HG02943 (cell line): ENCODE results near the gene NFKBIL1.
"Not testable (repeated sequence)": the region's sequence is repeated elsewhere in the genome, so short reads cannot be mapped to it uniquely, and the experiment has no call there.

Experiments used
- ATAC-seq: cut with Tn5 transposase; IDR thresholded peaks from one replicate; pipeline ENCODE4 v1.9.1; 2021; ENCODE audit warnings: mild to moderate bottlenecking, low read depth, moderate library complexity; ENCODE audit not compliant: unreplicated experiment

Gene NFKBIL1

GRCh38 chr6:31546958-31547726, at the start of gene NFKBIL1:
Gene NFKBIL1 (plus strand): TSS chr6:31547608. CDS start chr6:31547695, 87 bp downstream.
- ATAC-seq, result peak; percentile 42

GRCh38 chr6:31498748-31499147, 48.7 kb upstream of the NFKBIL1 start:
- no peak for ATAC-seq

- ATAC-seq, result not testable (repeated sequence)
These were observed 47.8 kb upstream of the NFKBIL1 start for GRCh38 chr6:31499648-31500047.

GRCh38 chr6:31502586-31502985, 44.8 kb upstream of the NFKBIL1 start:
- no peak for ATAC-seq

GRCh38 chr6:31509036-31509435, 38.4 kb upstream of the NFKBIL1 start:
- not testable (repeated sequence) for ATAC-seq

GRCh38 chr6:31510007-31510406, 37.4 kb upstream of the NFKBIL1 start:
- ATAC-seq, result no peak

GRCh38 chr6:31513456-31514165, 33.8 kb upstream of the NFKBIL1 start:
- ATAC-seq, result no peak

- no peak for ATAC-seq
These were observed 25.6 kb upstream of the NFKBIL1 start for GRCh38 chr6:31521835-31522234.

- no peak for ATAC-seq
These were observed 21.9 kb upstream of the NFKBIL1 start for GRCh38 chr6:31525553-31525931.

GRCh38 chr6:31525932-31526591, 21.3 kb upstream of the NFKBIL1 start:
- no peak for ATAC-seq

- ATAC-seq, result no peak
These were observed 19.1 kb upstream of the NFKBIL1 start for GRCh38 chr6:31528307-31528777.

GRCh38 chr6:31528821-31529328, 18.5 kb upstream of the NFKBIL1 start, which contains the start of gene MCCD1:
Gene MCCD1 (plus strand): TSS chr6:31528962. CDS start chr6:31529015, 53 bp downstream.
- ATAC-seq, result no peak

GRCh38 chr6:31529329-31530150, 17.9 kb upstream of the NFKBIL1 start:
- no peak for ATAC-seq

- no peak for ATAC-seq
These were observed 16.7 kb upstream of the NFKBIL1 start for GRCh38 chr6:31530659-31531058.

- no peak for ATAC-seq
These were observed 16.2 kb upstream of the NFKBIL1 start for GRCh38 chr6:31531162-31531561.

- ATAC-seq, result no peak
These were observed 15.4 kb upstream of the NFKBIL1 start for GRCh38 chr6:31531771-31532643.

GRCh38 chr6:31532644-31533454, 14.6 kb upstream of the NFKBIL1 start:
- ATAC-seq, result no peak

- ATAC-seq, result no peak
These were observed 14.0 kb upstream of the NFKBIL1 start for GRCh38 chr6:31533455-31533841.
